A673 (cell line): ENCODE measurements around the gene CHID1.

Experiments
- CTCF ChIP-seq: fragments of 300-800, 200-600 bp; sonication (generic); conservative IDR thresholded peaks from 2 replicates; pipeline ENCODE4 v1.5.1; 2017; ENCODE audit warnings: low read depth, mild to moderate bottlenecking, antibody characterized with exemption, low read length, moderate library complexity, mixed read lengths
- EZH2 ChIP-seq: fragments of 200-600 bp; sonication (generic); IDR thresholded peaks from 2 replicates; pipeline ENCODE4 v1.6.1; 2017; ENCODE audit warnings: borderline replicate concordance, low read depth, mild to moderate bottlenecking, mixed read lengths, antibody characterized with exemption, low read length; ENCODE audit not compliant: poor library complexity, severe bottlenecking

GRCh38 chr11:887589-887988 is 23.0 kb downstream of the CHID1 start:
- no peak for TF ChIP-seq CTCF
- TF ChIP-seq EZH2 = no peak
